Activated CD4-positive, alpha-beta memory T cell treated with anti-CD3 and anti-CD28 coated beads, Interleukin-2, amount 10 ng/mL, durations not matched to agents 7 days and 5 days (primary cell): ENCODE measurements around the gene TAMALIN. TPM values are rescaled to one million over a fixed set of nuclear protein-coding genes. Genes with fewer than 3 reads are reported as not detected.

Experiments
- CTCF ChIA-PET: fragments of 350-600 bp; sonication (Branson Sonifier 250); formaldehyde crosslinking; loops from one replicate; lab custom pipeline; 2021; ENCODE audit warnings: antibody characterized with exemption, inconsistent platforms; lab: Charles Lee
- POLR2A ChIA-PET: fragments of 350-600 bp; sonication (Branson Sonifier 250); formaldehyde crosslinking; loops from one replicate; lab custom pipeline; 2021; ENCODE audit warnings: antibody characterized with exemption; lab: Charles Lee
- DNase-seq: peaks from one replicate; pipeline ENCODE4 v3.0.0-alpha.2; 2020
- H3K27ac Mint-ChIP-seq: one replicate; pipeline ENCODE4 v1.8.0; 2021; ENCODE audit warnings: mild to moderate bottlenecking, mixed read lengths
- H3K27me3 Mint-ChIP-seq: one replicate; pipeline ENCODE4 v1.8.0; 2021; ENCODE audit warnings: mixed read lengths
- H3K36me3 Mint-ChIP-seq: one replicate; pipeline ENCODE4 v1.8.0; 2021; ENCODE audit warnings: low read depth, mixed read lengths
- H3K4me1 Mint-ChIP-seq: one replicate; pipeline ENCODE4 v1.8.0; 2021; ENCODE audit warnings: mixed read lengths
- H3K4me3 Mint-ChIP-seq: one replicate; pipeline ENCODE4 v1.8.0; 2021; ENCODE audit warnings: mild to moderate bottlenecking, mixed read lengths
- H3K9me3 Mint-ChIP-seq: one replicate; pipeline ENCODE4 v1.8.0; 2021; ENCODE audit warnings: mixed read lengths
- total RNA-seq, 2 experiments: library from RNA; stranded (reverse); gene quantifications; one replicate each; pipeline ENCODE4 v1.2.3, GENCODE V29; 2021

TAMALIN gene
- total RNA-seq, 2 experiments from 2014 or later: 5.8 to 7.4 TPM

GRCh38 chr12:52054231-52054832 is 47.6 kb downstream of the TAMALIN start:
- CTCF ChIA-PET: interaction anchor here (2.1 kb wide), 1 partner anchor 29 kb away, joined by 10 read pairs; no protein-coding TSS in a partner anchor
- no peak overlapping the region for H3K4me3 Mint-ChIP-seq
- H3K27ac Mint-ChIP-seq: no peak overlapping the region

DNA sequence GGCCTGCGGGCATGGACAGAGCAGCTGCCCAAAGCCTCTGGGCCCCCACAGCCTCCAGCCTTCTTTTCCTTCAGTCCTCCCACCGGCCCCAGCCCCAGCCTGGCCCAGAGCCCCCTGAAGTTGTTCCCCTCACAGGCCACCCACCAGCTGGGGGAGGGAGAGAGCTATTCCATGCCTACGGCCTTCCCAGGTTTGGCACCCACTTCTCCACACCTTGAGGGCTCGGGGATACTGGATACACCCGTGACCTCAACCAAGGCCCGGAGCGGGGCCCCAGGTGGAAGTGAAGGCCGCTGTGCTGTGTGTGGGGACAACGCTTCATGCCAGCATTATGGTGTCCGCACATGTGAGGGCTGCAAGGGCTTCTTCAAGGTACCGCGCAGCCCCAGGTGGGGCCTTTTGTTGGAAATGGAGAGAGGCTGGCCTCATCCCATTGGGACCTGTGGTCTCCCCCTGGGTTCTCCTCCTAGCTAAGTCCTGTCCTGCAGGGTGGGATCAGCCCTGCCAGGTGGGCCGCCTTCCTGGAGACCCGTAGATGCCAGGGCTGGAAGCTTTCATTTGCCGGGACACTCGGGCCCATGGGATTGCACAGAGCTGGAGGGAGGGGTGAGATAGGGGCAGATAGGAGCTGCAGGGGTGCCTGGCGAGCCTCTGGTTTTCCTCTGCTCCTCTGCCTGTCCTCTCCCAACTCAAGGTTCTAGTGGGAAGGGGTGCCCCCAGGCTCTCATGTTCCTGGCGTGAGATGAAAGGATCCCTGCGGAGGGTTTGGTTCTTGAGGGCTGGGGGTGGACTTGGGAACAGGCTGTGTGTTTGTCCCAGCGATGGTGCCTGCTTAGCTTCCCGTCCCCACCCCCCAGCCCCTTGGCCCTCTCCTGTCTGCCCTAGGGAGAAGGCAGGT is 48.3 kb downstream of the TAMALIN start:
- H3K36me3 Mint-ChIP-seq: no peaks in the 10 kb centered on the region
- peaks cover 26% of the 10 kb centered on the region for H3K4me1 Mint-ChIP-seq
- POLR2A ChIA-PET: no interaction called here
- DNase-seq: no peak
- H3K4me3 Mint-ChIP-seq: no peak overlapping the region
- H3K9me3 Mint-ChIP-seq: no peaks in the 10 kb centered on the region
- H3K27ac Mint-ChIP-seq: no peak overlapping the region
- H3K27me3 Mint-ChIP-seq: no peaks in the 10 kb centered on the region
- CTCF ChIA-PET: interaction anchor here (2.1 kb wide), 1 partner anchor 29 kb away, joined by 10 read pairs; no protein-coding TSS in a partner anchor

More at GRCh38 chr12:52054231-52054832, 47.6 kb downstream of the TAMALIN start:
- POLR2A ChIA-PET: no interaction called here
- Mint-ChIP-seq H3K27me3 (peaks cover 4% of the 10 kb centered on the region), H3K4me1 (peaks cover 34% of the 10 kb centered on the region), H3K9me3 (no peaks in the 10 kb centered on the region), H3K36me3 (no peaks in the 10 kb centered on the region)
- no peak for DNase-seq

- peaks cover 21% of the 10 kb centered on the region for H3K4me1 Mint-ChIP-seq
- no peak for DNase-seq
- ChIA-PET POLR2A (interaction anchor here (1.1 kb wide), 1 partner anchor 26 kb away, joined by 3 read pairs; no protein-coding TSS in a partner anchor), CTCF (interaction anchor here (0.9 to 2.1 kb wide), 3 partner anchors 12 to 33 kb away, joined by 3 to 10 read pairs (median 3); no protein-coding TSS in a partner anchor)
- H3K27me3 Mint-ChIP-seq: no peaks in the 10 kb centered on the region
- H3K36me3 Mint-ChIP-seq: no peaks in the 10 kb centered on the region
- no peak overlapping the region for H3K4me3 Mint-ChIP-seq
- H3K27ac Mint-ChIP-seq: no peak overlapping the region
- no peaks in the 10 kb centered on the region for H3K9me3 Mint-ChIP-seq
Observed at GRCh38 chr12:52055731-52056711, 49.3 kb downstream of the TAMALIN start.

DNA sequence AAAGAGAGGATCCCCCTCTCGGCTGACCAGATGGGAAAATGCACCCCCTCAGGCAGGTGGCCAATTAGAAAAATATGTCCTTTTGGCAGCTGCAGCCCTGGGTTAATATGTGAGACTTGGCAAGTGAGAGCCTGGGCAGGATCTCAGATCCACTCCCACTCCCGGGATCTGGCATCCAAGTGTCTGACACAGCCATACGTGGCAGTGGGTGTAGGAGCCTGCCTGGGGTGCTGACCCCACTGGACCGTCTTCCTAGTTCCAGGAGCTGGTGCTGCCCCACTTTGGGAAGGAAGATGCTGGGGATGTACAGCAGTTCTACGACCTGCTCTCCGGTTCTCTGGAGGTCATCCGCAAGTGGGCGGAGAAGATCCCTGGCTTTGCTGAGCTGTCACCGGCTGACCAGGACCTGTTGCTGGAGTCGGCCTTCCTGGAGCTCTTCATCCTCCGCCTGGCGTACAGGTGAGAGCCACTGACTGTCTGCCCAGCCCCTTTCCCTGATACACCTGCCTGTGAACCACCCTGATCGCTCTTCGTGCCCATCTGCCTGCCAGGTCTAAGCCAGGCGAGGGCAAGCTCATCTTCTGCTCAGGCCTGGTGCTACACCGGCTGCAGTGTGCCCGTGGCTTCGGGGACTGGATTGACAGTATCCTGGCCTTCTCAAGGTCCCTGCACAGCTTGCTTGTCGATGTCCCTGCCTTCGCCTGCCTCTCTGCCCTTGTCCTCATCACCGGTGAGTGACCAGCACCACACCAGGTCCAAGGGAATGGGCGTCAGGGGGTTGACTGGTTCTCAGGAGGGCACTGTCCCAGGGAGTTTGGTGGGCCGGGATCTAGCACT is 50.3 kb downstream of the TAMALIN start:
- H3K36me3 Mint-ChIP-seq: no peaks in the 10 kb centered on the region
- no peaks in the 10 kb centered on the region for H3K27me3 Mint-ChIP-seq
- no peak overlapping the region for H3K27ac Mint-ChIP-seq
- H3K4me3 Mint-ChIP-seq: no peak overlapping the region
- DNase-seq: no peak
- peaks cover 12% of the 10 kb centered on the region for H3K4me1 Mint-ChIP-seq
- ChIA-PET POLR2A (interaction anchor here (1.1 kb wide), 1 partner anchor 25 kb away, joined by 3 read pairs; no protein-coding TSS in a partner anchor), CTCF (interaction anchor here (0.8 to 1.0 kb wide), 3 partner anchors 11 to 34 kb away, joined by 3 read pairs; no protein-coding TSS in a partner anchor)
- no peaks in the 10 kb centered on the region for H3K9me3 Mint-ChIP-seq

DNA sequence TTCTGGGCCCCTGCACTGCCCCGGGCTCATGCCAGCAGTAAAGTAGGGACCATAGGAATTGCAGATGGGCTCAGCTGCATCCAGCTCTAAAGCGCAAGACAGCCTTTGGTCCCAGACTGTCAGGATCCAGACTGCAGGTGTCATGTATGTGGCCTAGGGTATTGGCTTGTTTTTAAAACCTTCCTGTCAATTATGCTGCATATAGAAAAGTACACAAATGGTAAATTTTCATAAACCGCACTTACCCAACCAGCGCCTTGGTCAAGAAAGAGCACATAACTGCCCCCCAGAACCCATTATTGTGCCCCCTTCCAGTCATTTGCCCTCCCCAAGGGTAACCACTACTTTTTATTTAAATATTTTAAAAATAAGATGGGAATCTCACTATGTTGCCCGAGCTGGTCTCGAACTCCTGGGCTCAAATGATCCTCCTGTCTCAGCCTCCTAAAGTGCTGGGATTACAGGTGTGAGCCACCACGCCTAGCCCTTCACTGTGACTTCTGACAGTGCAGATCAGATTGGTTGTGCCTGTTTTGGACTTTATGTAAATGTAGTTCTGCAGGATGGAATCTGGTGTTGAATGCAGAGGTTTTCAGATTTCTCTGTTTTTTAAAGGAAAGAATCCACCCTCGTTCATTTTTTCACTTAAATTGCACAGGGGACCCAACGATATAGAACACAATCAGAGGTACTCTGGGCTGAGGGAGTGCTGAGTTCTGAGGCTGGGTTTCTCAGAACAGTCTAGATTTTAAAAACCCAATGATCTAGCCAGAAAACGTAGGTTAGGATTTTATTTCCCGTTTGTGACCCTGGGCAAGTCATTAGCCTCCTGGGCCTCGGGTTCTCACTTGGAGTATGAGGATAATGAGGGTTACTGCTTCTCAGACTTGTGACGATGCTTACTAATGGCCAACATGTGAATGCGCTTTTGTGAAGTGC is 51.2 kb downstream of the TAMALIN start:
- ChIA-PET CTCF (interaction anchor here (0.8 to 18.2 kb wide), 3 partner anchors 11 to 34 kb away, joined by 3 to 290 read pairs (median 3); no protein-coding TSS in a partner anchor), POLR2A (interaction anchor here (0.9 kb wide), 1 partner anchor 12 kb away, joined by 3 read pairs; the partner anchor contains the start of gene ATG101)
- Mint-ChIP-seq H3K36me3 (no peaks in the 10 kb centered on the region), H3K4me1 (peaks cover 3% of the 10 kb centered on the region), H3K27ac (no peak overlapping the region), H3K27me3 (no peaks in the 10 kb centered on the region), H3K9me3 (no peaks in the 10 kb centered on the region), H3K4me3 (no peak overlapping the region)
- no peak for DNase-seq

GRCh38 chr12:52058631-52059361 is 52.0 kb downstream of the TAMALIN start:
- no peak overlapping the region for H3K4me3 Mint-ChIP-seq
- no peaks in the 10 kb centered on the region for H3K4me1 Mint-ChIP-seq
- ChIA-PET POLR2A (interaction anchor here (0.9 kb wide), 1 partner anchor 11 kb away, joined by 3 read pairs; the partner anchor contains the start of gene ATG101), CTCF (interaction anchor here (1.9 to 18.2 kb wide), 2 partner anchors 11 to 35 kb away, joined by 5 to 290 read pairs; partner anchors contain the start of gene ATG101)
- H3K36me3 Mint-ChIP-seq: no peaks in the 10 kb centered on the region
- no peak overlapping the region for H3K27ac Mint-ChIP-seq
- no peaks in the 10 kb centered on the region for H3K9me3 Mint-ChIP-seq
- no peaks in the 10 kb centered on the region for H3K27me3 Mint-ChIP-seq
- no peak for DNase-seq

GRCh38 chr12:52059582-52060497 is 53.1 kb downstream of the TAMALIN start:
- no peaks in the 10 kb centered on the region for H3K36me3 Mint-ChIP-seq
- no peaks in the 10 kb centered on the region for H3K27me3 Mint-ChIP-seq
- ChIA-PET POLR2A (interaction anchor here (1.1 to 3.7 kb wide), 2 partner anchors 8 to 27 kb away, joined by 3 to 14 read pairs; partner anchors contain the start of gene NR4A1), CTCF (interaction anchor here (1.9 to 18.2 kb wide), 2 partner anchors 10 to 36 kb away, joined by 5 to 290 read pairs; partner anchors contain the start of gene ATG101)
- no peak for DNase-seq
- H3K4me1 Mint-ChIP-seq: no peaks in the 10 kb centered on the region
- H3K9me3 Mint-ChIP-seq: no peaks in the 10 kb centered on the region
- no peak overlapping the region for H3K4me3 Mint-ChIP-seq
- no peak overlapping the region for H3K27ac Mint-ChIP-seq

- POLR2A ChIA-PET: interaction anchor here (1.1 to 3.7 kb wide), 3 partner anchors 9 to 28 kb away, joined by 3 to 14 read pairs (median 5); partner anchors contain the start of genes ATG101 and NR4A1
Observed at GRCh38 chr12:52060498-52061177, 53.9 kb downstream of the TAMALIN start.

More at GRCh38 chr12:52060498-52061177, 53.9 kb downstream of the TAMALIN start:
- no peak for DNase-seq
- no peaks in the 10 kb centered on the region for H3K36me3 Mint-ChIP-seq
- CTCF ChIA-PET: interaction anchor here (18.2 kb wide), 1 partner anchor 37 kb away, joined by 290 read pairs; no protein-coding TSS in a partner anchor
- H3K27ac Mint-ChIP-seq: no peak overlapping the region
- H3K4me3 Mint-ChIP-seq: no peak overlapping the region
- peaks cover 2% of the 10 kb centered on the region for H3K4me1 Mint-ChIP-seq
- H3K9me3 Mint-ChIP-seq: no peaks in the 10 kb centered on the region
- peaks cover 7% of the 10 kb centered on the region for H3K27me3 Mint-ChIP-seq
